Stimulated activated CD4-positive, alpha-beta T cell treated with anti-CD3 and anti-CD28 coated beads, Interleukin-4, amount 100 ng/mL, for 48 hours (primary cell): ENCODE measurements around the gene KRTAP12-2.
"Not testable (repeated sequence)": the region's sequence is repeated elsewhere in the genome, so short reads cannot be mapped to it uniquely, and the experiment has no call there.

Experiments
- DNase-seq, 2 donors: peaks; one replicate each; pipeline ENCODE4 v3.0.0-alpha.2; 2020; ENCODE audit warnings: low read depth in 2 of 2

The KRTAP12-2 gene

GRCh38 chr21:44650265-44650972, 16.3 kb downstream of the KRTAP12-2 start:
- DNase-seq, result no peak

- DNase-seq, result no peak
Observed at GRCh38 chr21:44649521-44650100, 17.1 kb downstream of the KRTAP12-2 start.

GRCh38 chr21:44648557-44649311, 18.0 kb downstream of the KRTAP12-2 start:
- DNase-seq, result no peak

GRCh38 chr21:44647222-44647552, 19.5 kb downstream of the KRTAP12-2 start:
- DNase-seq, result no peak

GRCh38 chr21:44646366-44647221, 20.1 kb downstream of the KRTAP12-2 start, which contains the start of gene KRTAP10-11:
TSS of gene KRTAP10-11 (plus strand) at chr21:44646414. CDS start at chr21:44646459, 45 bp downstream.
- DNase-seq, result not testable (repeated sequence)

- no peak for DNase-seq
Observed at GRCh38 chr21:44644878-44645277, 21.8 kb downstream of the KRTAP12-2 start.

- no peak for DNase-seq
Observed at GRCh38 chr21:44643741-44644310, 22.9 kb downstream of the KRTAP12-2 start.

GRCh38 chr21:44640761-44641160, 26.0 kb downstream of the KRTAP12-2 start:
- no peak for DNase-seq

GRCh38 chr21:44639331-44639655, 27.4 kb downstream of the KRTAP12-2 start:
- DNase-seq, result no peak

- DNase-seq, result not testable (repeated sequence)
Observed at GRCh38 chr21:44638506-44639330, 28.0 kb downstream of the KRTAP12-2 start.

- DNase-seq, result not testable (repeated sequence)
Observed at GRCh38 chr21:44637851-44638348, 28.8 kb downstream of the KRTAP12-2 start.

GRCh38 chr21:44637018-44637850, 29.5 kb downstream of the KRTAP12-2 start, which contains the start of gene KRTAP10-10:
TSS of gene KRTAP10-10 (plus strand) at chr21:44637356. CDS start at chr21:44637418, 62 bp downstream.
- DNase-seq, result no peak

GRCh38 chr21:44636209-44637017, 30.3 kb downstream of the KRTAP12-2 start:
- DNase-seq, result no peak

- no peak for DNase-seq
Observed at GRCh38 chr21:44632067-44632466, 34.7 kb downstream of the KRTAP12-2 start.

GRCh38 chr21:44630440-44630839, 36.3 kb downstream of the KRTAP12-2 start:
- no peak for DNase-seq

GRCh38 chr21:44628707-44629391, 37.9 kb downstream of the KRTAP12-2 start:
- no peak for DNase-seq

GRCh38 chr21:44627831-44628233, 38.9 kb downstream of the KRTAP12-2 start:
- not testable (repeated sequence) for DNase-seq
